ENCODE measurements around the gene IGF2BP2. TPM values are rescaled to one million over a fixed set of nuclear protein-coding genes. Genes with fewer than 3 reads are reported as not detected.

The IGF2BP2 gene
- polyA plus RNA-seq, 2 of the 4 experiments (the other 2 are of a cell fraction): 2.2 to 6.1 TPM

GRCh38 chr3:185750702-185751101 is 74.1 kb downstream of the IGF2BP2 start:
- no peak overlapping the region for H3K27ac ChIP-seq
- no peak for ATAC-seq
- no peak for TF ChIP-seq PHF8 (IDR thresholded peaks at IDR 0.05; ENCODE audit: borderline replicate concordance, low read depth)
- TF ChIP-seq HDAC2 (IDR thresholded peaks at IDR 0.05): no peak
- TF ChIP-seq FOSB (CRISPR knock-in tag; IDR thresholded peaks at IDR 0.05): no peak
- TF ChIP-seq POLR2A (IDR thresholded peaks at IDR 0.05; ENCODE audit: low read length): no peak
- no peak for TF ChIP-seq KDM1A (IDR thresholded peaks at IDR 0.05; ENCODE audit: low read depth)
- TF ChIP-seq MAX (IDR thresholded peaks at IDR 0.05): no peak
- TF ChIP-seq CHD2 (IDR thresholded peaks at IDR 0.05; ENCODE audit: low read length, partially characterized antibody): no peak
- TF ChIP-seq KDM5A (IDR thresholded peaks at IDR 0.05): no peak
- TF ChIP-seq RFX5 (IDR thresholded peaks at IDR 0.05): no peak
- TF ChIP-seq BHLHE40 (IDR thresholded peaks at IDR 0.05; ENCODE audit: low read depth, low read length): no peak
- TF ChIP-seq REST (IDR thresholded peaks at IDR 0.05): no peak
- TF ChIP-seq ZFP36 (IDR thresholded peaks at IDR 0.05; ENCODE audit: borderline replicate concordance, partially characterized antibody): no peak
- no peak for TF ChIP-seq ZSCAN20 (CRISPR knock-in tag; IDR thresholded peaks at IDR 0.05)
- no peak for TF ChIP-seq RCOR1 (IDR thresholded peaks at IDR 0.05; ENCODE audit: low read depth, low read length)
- TF ChIP-seq SREBF2 (IDR thresholded peaks at IDR 0.05): no peak
- TF ChIP-seq PBX3 (IDR thresholded peaks at IDR 0.05): no peak
- ChIA-PET POLR2A (no interaction called here), CTCF (no interaction called here)
- no peak overlapping the region for H3K4me3 ChIP-seq
- no peak for FAIRE-seq
- peaks cover 4% of the 10 kb centered on the region; the same call in 1 of the 3 replicates for H3K4me1 ChIP-seq
- 77% methylated on average over 4 of the region's 5 CpGs for WGBS (ENCODE audit: missing lambda C conversion rate)
- H3K4me2 ChIP-seq: no peak overlapping the region
- H3K9me3 ChIP-seq: no peaks in the 10 kb centered on the region
- no peak for DNase-seq (ENCODE audit: low read depth in 1 of 2, low spot score in 1 of 2)

GRCh38 chr3:185750015-185750414 is 74.8 kb downstream of the IGF2BP2 start:
- Histone ChIP-seq H3K4me1 (peaks cover 8% of the 10 kb centered on the region; the same call in 1 of the 3 replicates), H3K9me3 (no peaks in the 10 kb centered on the region), H3K4me2 (no peak overlapping the region), H3K4me3 (no peak overlapping the region), H3K27ac (no peak overlapping the region)
- FAIRE-seq (no peak), ATAC-seq (no peak), DNase-seq (ENCODE audit: low read depth in 1 of 2, low spot score in 1 of 2) (no peak)
- ChIA-PET CTCF (no interaction called here), POLR2A (no interaction called here)
- no peak for TF ChIP-seq HES2 (IDR thresholded peaks at IDR 0.05)
- TF ChIP-seq HDAC2 (IDR thresholded peaks at IDR 0.05): no peak
- TF ChIP-seq MAFK (IDR thresholded peaks at IDR 0.05; ENCODE audit: partially characterized antibody): no peak
- TF ChIP-seq KDM1A (IDR thresholded peaks at IDR 0.05; ENCODE audit: low read depth): no peak
- TF ChIP-seq E2F6 (IDR thresholded peaks at IDR 0.05; ENCODE audit: borderline replicate concordance, low read depth): no peak
- TF ChIP-seq TFCP2L1 (CRISPR knock-in tag; IDR thresholded peaks at IDR 0.05): no peak
- WGBS (ENCODE audit: missing lambda C conversion rate): 93% methylated on average over 1 of the region's 1 CpG

GRCh38 chr3:185746470-185746869 is 78.4 kb downstream of the IGF2BP2 start:
- ChIA-PET POLR2A (no interaction called here), CTCF (interaction anchor here (1.9 to 2.4 kb wide), 3 partner anchors 12 to 197 kb away, joined by 5 to 12 read pairs (median 6); no protein-coding TSS in a partner anchor)
- Histone ChIP-seq H3K27ac (no peak overlapping the region), H3K4me3 (no peak overlapping the region), H3K4me1 (peaks cover 8% of the 10 kb centered on the region; the same call in 1 of the 3 replicates), H3K9me3 (no peaks in the 10 kb centered on the region), H3K4me2 (no peak overlapping the region)
- TF ChIP-seq RFX5 (IDR thresholded peaks at IDR 0.05) (no peak), FOSL2 (IDR thresholded peaks at IDR 0.05) (no peak), FOSL2 (CRISPR knock-in tag; IDR thresholded peaks at IDR 0.05) (no peak), HMGXB4 (CRISPR knock-in tag; IDR thresholded peaks at IDR 0.05; ENCODE audit: borderline replicate concordance) (no peak), ZSCAN20 (CRISPR knock-in tag; IDR thresholded peaks at IDR 0.05) (no peak), CBX8 (IDR thresholded peaks at IDR 0.05) (no peak)
- FAIRE-seq: no peak
- WGBS (ENCODE audit: missing lambda C conversion rate): 92% methylated on average over 5 of the region's 5 CpGs
- no peak for ATAC-seq
- DNase-seq (ENCODE audit: low read depth in 1 of 2, low spot score in 1 of 2): no peak

All from A549 (cell line).